KG1 (cell line): ENCODE data around the gene SAP30.

Experiments
- DNase-seq: peaks from one replicate; lab custom pipeline; 2025; lab: John Stamatoyannopoulos, UW

SAP30 gene

DNA sequence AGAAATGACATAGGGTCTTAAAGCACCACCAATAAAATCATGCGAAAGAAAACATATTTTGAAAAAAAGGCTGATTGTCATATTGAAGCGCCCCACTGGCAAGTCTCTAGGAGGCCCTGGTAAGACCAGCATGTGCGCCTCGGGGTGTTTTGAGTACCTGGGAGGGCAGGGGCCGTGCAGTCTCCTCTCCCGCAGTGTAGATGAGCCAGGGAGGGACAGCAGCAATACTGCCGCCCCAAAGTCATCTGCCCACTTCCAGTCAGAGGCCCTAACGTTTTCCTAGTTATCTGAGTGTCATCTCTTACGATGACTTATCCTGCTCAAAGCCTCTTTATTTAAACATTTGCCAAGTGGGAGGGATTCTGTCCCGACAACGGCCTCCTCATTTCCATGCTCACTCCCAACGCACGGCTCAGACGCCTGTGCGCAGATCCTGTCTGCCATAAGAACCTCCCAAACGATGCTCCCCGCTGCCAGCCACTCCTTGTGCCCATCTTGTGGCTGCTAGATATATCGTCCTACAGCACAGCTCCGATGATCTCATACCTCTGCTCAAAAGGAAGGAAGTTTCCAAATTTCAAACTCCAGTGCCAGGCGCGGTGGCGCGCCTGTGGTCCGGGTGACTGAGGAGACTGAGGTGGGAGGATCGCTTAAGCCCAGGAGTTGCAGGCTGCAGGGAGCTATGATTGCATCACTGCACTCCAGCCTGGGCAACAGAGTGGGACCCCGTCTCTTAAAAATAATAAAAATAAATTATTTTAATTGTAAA is 45.3 kb downstream of the SAP30 start:
- DNase-seq = no peak

DNA sequence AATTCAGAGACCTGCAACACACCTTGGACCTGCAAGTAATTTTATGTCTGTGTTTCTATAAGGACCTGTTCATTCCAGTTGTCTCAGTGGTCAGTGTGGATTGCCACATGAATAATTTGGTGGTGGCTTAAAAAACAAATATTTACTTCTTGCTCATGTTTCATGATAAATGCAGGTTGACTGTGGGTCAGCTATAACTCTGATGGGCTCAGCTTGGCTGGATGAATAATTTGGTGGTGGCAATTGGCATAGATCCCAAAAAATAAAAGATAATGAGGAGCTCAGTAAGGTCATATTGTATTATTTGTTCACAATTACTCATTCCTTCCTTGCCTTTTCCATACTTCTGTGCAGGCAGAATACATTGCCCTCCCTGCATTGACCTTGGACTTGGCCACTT is 47.1 kb downstream of the SAP30 start:
- DNase-seq = no peak

DNA sequence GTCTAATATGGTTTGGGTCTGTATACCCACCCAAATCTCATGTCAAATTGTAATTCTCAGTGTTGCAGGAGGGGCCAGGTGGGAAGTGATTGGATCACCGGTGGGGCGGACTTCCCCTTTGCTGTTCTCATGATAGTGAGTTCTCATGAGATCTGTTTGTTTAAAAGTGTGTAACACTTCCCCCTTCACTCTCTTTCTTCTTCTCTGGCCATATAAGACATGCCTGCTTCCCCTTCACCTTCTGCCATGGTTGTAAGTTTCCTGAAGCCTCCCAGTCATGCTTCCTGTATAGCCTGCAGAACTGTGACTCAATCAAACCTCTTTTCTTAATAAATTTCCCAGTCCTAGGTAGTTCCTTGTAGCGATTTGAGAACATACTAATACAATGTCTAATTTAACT is 47.9 kb downstream of the SAP30 start:
- DNase-seq = no peak

GRCh38 chr4:173420324-173420752 is 49.6 kb downstream of the SAP30 start:
- DNase-seq = no peak

GRCh38 chr4:173420801-173421200 is 50.0 kb downstream of the SAP30 start:
- no peak for DNase-seq

- DNase-seq = no peak
Observed at GRCh38 chr4:173424899-173425805, 54.4 kb downstream of the SAP30 start.

DNA sequence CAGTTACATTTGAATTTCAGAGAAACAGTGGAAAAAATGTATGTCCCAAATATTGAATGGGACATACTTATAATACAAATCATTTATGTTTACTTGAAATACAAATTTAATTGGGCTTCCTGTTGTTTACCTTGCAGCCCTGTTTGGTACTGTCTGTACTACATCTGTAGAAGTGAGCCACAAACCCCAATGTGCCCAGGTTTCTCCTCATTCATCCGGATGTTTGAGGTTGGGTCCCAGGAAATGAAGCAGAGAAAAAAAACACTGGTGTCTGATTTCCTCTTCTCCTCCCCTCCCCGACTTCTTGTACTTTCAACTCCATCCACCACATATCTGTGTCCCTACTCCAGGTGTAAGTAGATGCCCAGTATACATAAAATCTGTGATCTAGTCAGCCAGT is 55.3 kb downstream of the SAP30 start:
- DNase-seq = no peak
